BJ (cell line): ENCODE measurements around the gene ADAMTS14. TPM values are rescaled to one million over a fixed set of nuclear protein-coding genes. Genes with fewer than 3 reads are reported as not detected.

ENCODE experiments used
- CTCF ChIA-PET: fragments of 350-600 bp; formaldehyde crosslinking; extraction: SDS; loops from one replicate; lab custom pipeline; 2021; ENCODE audit warnings: antibody characterized with exemption, inconsistent platforms; lab: Yijun Ruan, JAX
- POLR2A ChIA-PET: fragments of 300-600 bp; sonication (Branson Sonifier 250); formaldehyde crosslinking; extraction: SDS; loops from one replicate; lab custom pipeline; 2021; ENCODE audit warnings: antibody characterized with exemption; lab: Charles Lee
- DNase-seq: peaks from one replicate; pipeline ENCODE4 v3.0.0-alpha.2; 2011; ENCODE audit warnings: low read depth
- H3K27me3 ChIP-seq: 2 replicates; pipeline ENCODE4 v1.6.0; 2011; ENCODE audit warnings: low read length; ENCODE audit not compliant: control insufficient read depth, insufficient read depth
- H3K36me3 ChIP-seq: 2 replicates; pipeline ENCODE4 v1.5.1; 2011; ENCODE audit warnings: low read length; ENCODE audit not compliant: control insufficient read depth, insufficient read depth
- H3K4me3 ChIP-seq: 2 replicates; pipeline ENCODE4 v1.5.1; 2011; ENCODE audit warnings: low read depth, mild to moderate bottlenecking, control low read depth, low read length
- CTCF ChIP-seq: IDR thresholded peaks from 2 replicates; pipeline ENCODE4 v1.5.1; 2011; ENCODE audit warnings: low read depth, mild to moderate bottlenecking, control low read depth, inconsistent platforms, low read length, moderate library complexity; ENCODE audit not compliant: insufficient read depth
- polyA plus RNA-seq: library from polyadenylated mRNA; depleted of rRNA; stranded (reverse); fragments of >200 nt; gene quantifications from 2 replicates; pipeline ENCODE4 v1.2.3, GENCODE V29; 2011

The ADAMTS14 gene
- polyA plus RNA-seq, 1 experiment, result 3.3 TPM

- POLR2A ChIA-PET, result no interaction called here
- no peak for TF ChIP-seq CTCF
- CTCF ChIA-PET, result interaction anchor here (0.8 to 2.8 kb wide), 4 partner anchors 10 to 462 kb away, joined by 3 to 15 read pairs (median 3); partner anchors contain the start of gene SGPL1
- DNase-seq, result no peak
- H3K27me3 ChIP-seq, result peaks cover 5% of the 10 kb centered on the region; the same call in 1 of the 2 replicates
- H3K4me3 ChIP-seq, result no peak overlapping the region
- no peaks in the 10 kb centered on the region for H3K36me3 ChIP-seq
These were observed 134.5 kb downstream of the ADAMTS14 start for GRCh38 chr10:70806841-70807240.

GRCh38 chr10:70807556-70807955, 135.2 kb downstream of the ADAMTS14 start:
- Histone ChIP-seq H3K36me3 (no peaks in the 10 kb centered on the region), H3K4me3 (no peak overlapping the region), H3K27me3 (peaks cover 7% of the 10 kb centered on the region; the same call in 1 of the 2 replicates)
- TF ChIP-seq CTCF, result no peak
- POLR2A ChIA-PET, result no interaction called here
- DNase-seq, result no peak
- CTCF ChIA-PET, result interaction anchor here (1.2 to 2.8 kb wide), 3 partner anchors 9 to 258 kb away, joined by 3 to 15 read pairs (median 3); partner anchors contain the start of gene SGPL1

- no peak for TF ChIP-seq CTCF
- no peak for DNase-seq
- Histone ChIP-seq H3K36me3 (no peaks in the 10 kb centered on the region), H3K27me3 (peaks cover 12% of the 10 kb centered on the region), H3K4me3 (no peak overlapping the region)
- ChIA-PET CTCF (interaction anchor here (1.0 to 1.8 kb wide), 4 partner anchors 12 to 260 kb away, joined by 3 to 7 read pairs (median 3); no protein-coding TSS in a partner anchor), POLR2A (no interaction called here)
These were observed 136.8 kb downstream of the ADAMTS14 start for GRCh38 chr10:70809011-70809611.

GRCh38 chr10:70809726-70810125, 137.4 kb downstream of the ADAMTS14 start:
- TF ChIP-seq CTCF, result no peak
- H3K27me3 ChIP-seq, result peaks cover 12% of the 10 kb centered on the region
- DNase-seq, result no peak
- H3K36me3 ChIP-seq, result no peaks in the 10 kb centered on the region
- ChIA-PET CTCF (interaction anchor here (1.1 to 1.8 kb wide), 4 partner anchors 12 to 71 kb away, joined by 3 to 7 read pairs (median 4); no protein-coding TSS in a partner anchor), POLR2A (interaction anchor here (0.7 kb wide), 1 partner anchor 36 kb away, joined by 6 read pairs; no protein-coding TSS in a partner anchor)
- no peak overlapping the region for H3K4me3 ChIP-seq

GRCh38 chr10:70810967-70811366, 138.7 kb downstream of the ADAMTS14 start:
- Histone ChIP-seq H3K4me3 (no peak overlapping the region), H3K27me3 (peaks cover 12% of the 10 kb centered on the region), H3K36me3 (no peaks in the 10 kb centered on the region)
- no peak for TF ChIP-seq CTCF
- ChIA-PET CTCF (interaction anchor here (0.9 to 1.8 kb wide), 3 partner anchors 68 to 261 kb away, joined by 3 to 7 read pairs (median 4); no protein-coding TSS in a partner anchor), POLR2A (no interaction called here)
- DNase-seq, result no peak
